SH-SY5Y (cell line): ENCODE measurements around the gene DUSP9.

Source experiments
- GATA2 ChIP-seq: IDR thresholded peaks from 2 replicates; pipeline ENCODE4 v1.6.1; 2011; ENCODE audit warnings: mild to moderate bottlenecking, low read depth, low read length
- GATA3 ChIP-seq: IDR thresholded peaks from 2 replicates; pipeline ENCODE4 v1.6.1; 2011; ENCODE audit warnings: low read depth, mild to moderate bottlenecking, low read length, moderate library complexity

DNA sequence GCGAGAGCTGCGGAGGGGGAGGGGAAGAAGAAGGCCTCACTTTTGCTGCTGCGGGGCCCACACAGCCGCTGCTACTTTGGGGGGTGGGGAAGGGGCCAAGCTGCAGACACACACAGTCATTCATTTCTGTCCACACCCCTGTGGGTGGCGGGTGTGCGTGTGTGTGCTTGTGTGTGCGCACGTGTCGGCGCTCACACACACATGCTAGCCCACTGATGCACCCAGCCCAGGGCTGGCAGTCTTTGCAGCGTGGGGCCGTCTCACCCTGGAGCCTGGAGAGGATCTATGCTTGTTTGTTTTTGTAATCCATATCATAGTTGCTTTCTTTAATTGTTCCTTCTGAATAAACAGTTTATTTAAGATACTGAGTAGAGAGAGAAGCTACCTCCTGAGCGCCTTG, 4.0 kb downstream of the DUSP9 start:
- TF ChIP-seq GATA3 (no peak), GATA2 (no peak)
